NT2/D1 (cell line): Measurements from ENCODE around the gene TSPAN14.

Experiments used
- SUZ12 ChIP-seq: IDR thresholded peaks from 2 replicates; pipeline ENCODE4 v1.6.1; 2011; ENCODE audit not compliant: insufficient read length, insufficient read depth; ENCODE audit errors: extremely low read depth
- YY1 ChIP-seq: IDR thresholded peaks from 2 replicates; pipeline ENCODE4 v1.6.1; 2011; ENCODE audit not compliant: insufficient read length, insufficient read depth

DNA sequence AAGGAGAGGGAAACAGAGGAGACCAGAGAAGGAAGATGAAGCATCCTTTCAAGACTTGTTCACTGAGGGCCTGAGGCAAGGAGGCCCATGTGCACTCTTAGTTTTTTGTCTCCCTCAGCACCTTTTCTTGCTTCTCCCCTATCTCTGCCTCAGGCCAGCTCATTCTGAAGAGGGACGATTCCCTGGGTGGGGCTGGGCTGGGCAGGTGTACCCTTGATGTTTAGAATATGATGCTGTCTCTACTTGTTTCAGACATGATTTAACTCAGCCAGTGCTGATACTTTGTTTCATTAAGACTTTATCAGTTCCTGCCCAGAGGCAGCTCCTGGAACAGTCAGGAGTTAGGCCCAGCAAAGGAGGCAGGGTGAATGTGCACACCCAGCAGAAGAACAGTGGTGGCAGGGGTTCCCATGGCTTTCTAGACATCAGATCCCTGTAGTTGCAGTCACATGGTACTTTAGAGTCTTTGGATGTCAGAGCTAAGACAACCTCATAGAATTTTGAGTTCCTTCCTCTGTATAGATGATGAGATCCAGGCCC, 42.4 kb upstream of the TSPAN14 start:
- TF ChIP-seq YY1, result no peak
- no peak for TF ChIP-seq SUZ12
